Head of caudate nucleus (tissue), 42 donors: Measurements from ENCODE around the gene SYNPO.

Experiments used
- DNase-seq, 42 donors: peaks; one replicate each; pipeline versions ENCODE4 v3.0.0 to v3.0.0-alpha.2; 2020 to 2021; ENCODE audit warnings: mixed read lengths in 7 of 42
- intact Hi-C: fragments of 100-400 bp; cut with DNase I; formaldehyde crosslinking; loops from one replicate; pipeline ENCODE4 v1.15.0; 2022

The SYNPO gene

GRCh38 chr5:150649108-150650020 lies 8.9 kb downstream of the SYNPO start:
- intact Hi-C loops: loop anchor here (5.0 to 10.0 kb wide), 2 partner anchors 48 to 195 kb away; no protein-coding TSS in a partner anchor
- no peak for DNase-seq

DNA sequence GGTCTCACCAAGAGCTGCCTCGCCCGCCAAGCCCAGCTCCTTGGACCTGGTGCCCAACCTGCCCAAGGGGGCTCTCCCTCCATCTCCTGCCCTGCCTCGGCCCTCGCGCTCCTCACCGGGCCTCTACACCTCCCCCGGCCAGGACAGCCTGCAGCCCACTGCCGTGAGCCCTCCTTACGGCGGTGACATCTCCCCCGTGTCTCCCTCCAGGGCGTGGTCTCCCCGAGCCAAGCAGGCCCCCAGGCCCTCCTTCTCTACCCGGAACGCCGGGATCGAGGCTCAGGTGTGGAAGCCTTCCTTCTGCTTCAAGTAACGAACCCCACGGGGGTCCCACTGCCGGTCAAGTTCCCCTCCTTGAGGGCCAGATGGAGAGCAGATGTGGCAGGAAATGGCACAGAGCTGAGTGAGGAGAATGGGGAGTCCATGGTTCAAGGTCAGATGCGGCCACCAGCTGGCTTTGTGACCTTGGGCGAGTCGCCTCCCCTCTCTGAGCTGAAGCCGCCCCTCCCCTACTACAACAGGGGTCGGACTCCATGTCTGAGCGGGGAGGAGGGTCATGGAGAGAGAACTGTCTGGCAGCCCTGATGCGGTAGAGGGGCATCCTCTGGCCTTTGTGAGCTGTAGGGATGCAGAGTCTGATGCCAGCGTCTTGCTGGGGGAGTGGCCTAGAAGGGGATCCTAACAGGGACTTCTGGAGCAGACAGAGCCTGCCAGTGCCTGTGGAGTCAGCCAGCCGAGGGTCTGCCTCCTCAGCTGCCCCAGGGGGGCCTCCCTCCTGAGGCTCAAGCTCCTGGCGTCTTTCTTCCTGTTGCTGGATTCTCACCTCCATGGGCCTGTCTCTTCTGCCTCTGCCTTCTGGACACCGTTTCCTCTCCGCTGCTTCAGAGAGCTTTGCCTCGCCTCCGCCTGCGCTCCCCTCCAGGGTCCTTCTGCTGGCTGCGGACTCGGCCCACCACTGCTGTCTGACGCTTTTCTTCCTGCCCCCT lies 9.9 kb downstream of the SYNPO start:
- intact Hi-C loops: loop anchor here (5.0 to 10.0 kb wide), 2 partner anchors 47 to 196 kb away; no protein-coding TSS in a partner anchor
- no peak for DNase-seq

- intact Hi-C loops: loop anchor here (5.0 to 10.0 kb wide), 2 partner anchors 46 to 197 kb away; no protein-coding TSS in a partner anchor
- no peak for DNase-seq
Observed at GRCh38 chr5:150651382-150651781, 10.9 kb downstream of the SYNPO start.

GRCh38 chr5:150651924-150652671 lies 11.6 kb downstream of the SYNPO start:
- DNase-seq: peak in 5 of 42 donors; percentile 45 to 73 (median 56)
- intact Hi-C loops: loop anchor here (5.0 to 10.0 kb wide), 2 partner anchors 45 to 197 kb away; no protein-coding TSS in a partner anchor

DNA sequence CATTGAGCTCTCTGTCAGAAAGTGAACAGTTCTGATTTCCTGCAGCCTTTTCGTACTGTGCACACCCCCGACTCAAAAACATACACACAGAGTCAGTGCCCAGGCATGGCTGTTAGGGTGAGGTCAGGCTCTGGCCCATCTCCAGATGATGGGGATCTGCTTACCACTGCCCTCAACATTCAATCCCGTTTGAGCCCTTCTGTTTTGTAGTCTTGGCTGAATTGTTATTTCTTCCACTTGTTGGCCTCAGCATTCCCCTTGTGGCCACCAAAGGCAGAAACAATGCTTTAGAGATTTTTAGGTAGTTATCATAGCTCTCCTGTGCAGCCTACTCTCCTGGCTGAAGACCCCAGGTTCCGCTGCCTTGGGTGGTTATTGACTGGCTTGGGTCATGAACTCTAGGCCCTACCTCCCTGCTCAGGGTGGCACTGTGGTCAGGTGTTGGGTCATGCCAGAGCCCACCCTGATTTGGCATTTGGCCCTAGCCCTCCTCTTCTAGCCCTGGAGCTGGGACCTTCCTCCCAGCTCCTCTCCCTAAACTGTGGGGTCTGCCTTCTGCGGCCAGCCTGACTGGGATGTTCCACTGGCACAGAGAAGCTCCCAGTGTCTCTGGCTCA lies 12.8 kb downstream of the SYNPO start:
- intact Hi-C loops: loop anchor here (5.0 to 10.0 kb wide), 2 partner anchors 44 to 198 kb away; no protein-coding TSS in a partner anchor
- DNase-seq: no peak

DNA sequence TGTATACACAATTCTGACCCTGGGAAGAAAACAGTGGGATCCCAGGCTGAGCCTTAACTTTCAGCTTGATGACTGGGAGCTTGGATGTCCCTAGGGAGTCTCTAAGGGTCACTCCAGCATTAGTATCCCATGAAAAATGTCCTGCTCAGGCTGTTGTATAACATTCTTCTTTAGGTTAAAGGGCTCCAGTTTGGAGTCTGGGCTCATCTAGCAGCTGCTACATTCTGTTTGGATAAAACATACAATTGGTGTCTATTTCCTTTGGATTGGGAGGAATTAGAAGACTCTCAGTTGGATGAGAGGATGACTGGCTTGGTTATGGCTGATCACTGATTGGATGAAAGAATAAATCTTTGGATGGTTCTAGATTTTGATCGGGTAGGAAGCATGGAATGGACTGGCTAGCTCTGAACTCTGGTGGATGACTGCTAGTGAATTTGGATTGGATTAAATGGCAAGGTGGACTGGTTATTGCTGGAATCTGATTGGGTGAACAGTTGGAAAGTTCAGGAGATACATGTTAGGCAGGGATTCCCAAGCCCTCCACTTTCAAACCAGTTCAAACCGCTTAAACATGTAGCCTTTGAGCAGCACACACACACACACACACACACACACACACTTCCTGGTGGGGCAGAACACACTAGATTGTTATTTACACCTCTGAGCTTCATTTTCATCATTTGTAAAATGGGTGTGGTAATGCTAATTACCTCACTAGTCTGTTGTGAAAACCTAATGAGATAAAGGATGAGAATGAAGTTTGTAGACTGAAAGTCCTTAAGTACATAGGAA lies 13.5 kb downstream of the SYNPO start:
- DNase-seq: no peak
- intact Hi-C loops: loop anchor here (5.0 to 10.0 kb wide), 2 partner anchors 43 to 199 kb away; no protein-coding TSS in a partner anchor

DNA sequence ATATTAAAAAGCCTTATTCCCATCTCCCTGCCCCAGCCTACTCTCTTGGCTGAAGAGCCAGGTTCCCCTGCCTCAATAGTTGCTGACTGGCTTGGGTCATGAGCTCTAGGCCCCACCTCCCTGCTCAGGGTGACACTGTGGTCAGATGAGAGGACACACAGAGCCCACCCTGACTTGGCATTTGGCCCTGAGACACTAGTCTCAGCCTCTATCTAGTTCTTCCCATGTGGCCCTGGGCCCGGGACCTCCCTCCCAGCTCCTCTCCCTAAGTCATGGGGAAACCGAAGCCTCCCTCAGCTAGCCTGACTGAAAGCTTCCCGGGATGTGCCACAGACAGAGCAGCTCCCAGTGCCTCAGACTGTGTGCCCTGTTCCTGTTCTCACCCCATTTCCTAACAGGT lies 14.8 kb downstream of the SYNPO start:
- peak in 1 of 42 donors; percentile 10 for DNase-seq
- intact Hi-C loops: loop anchor here (5.0 to 10.0 kb wide), 2 partner anchors 93 to 200 kb away; no protein-coding TSS in a partner anchor

DNA sequence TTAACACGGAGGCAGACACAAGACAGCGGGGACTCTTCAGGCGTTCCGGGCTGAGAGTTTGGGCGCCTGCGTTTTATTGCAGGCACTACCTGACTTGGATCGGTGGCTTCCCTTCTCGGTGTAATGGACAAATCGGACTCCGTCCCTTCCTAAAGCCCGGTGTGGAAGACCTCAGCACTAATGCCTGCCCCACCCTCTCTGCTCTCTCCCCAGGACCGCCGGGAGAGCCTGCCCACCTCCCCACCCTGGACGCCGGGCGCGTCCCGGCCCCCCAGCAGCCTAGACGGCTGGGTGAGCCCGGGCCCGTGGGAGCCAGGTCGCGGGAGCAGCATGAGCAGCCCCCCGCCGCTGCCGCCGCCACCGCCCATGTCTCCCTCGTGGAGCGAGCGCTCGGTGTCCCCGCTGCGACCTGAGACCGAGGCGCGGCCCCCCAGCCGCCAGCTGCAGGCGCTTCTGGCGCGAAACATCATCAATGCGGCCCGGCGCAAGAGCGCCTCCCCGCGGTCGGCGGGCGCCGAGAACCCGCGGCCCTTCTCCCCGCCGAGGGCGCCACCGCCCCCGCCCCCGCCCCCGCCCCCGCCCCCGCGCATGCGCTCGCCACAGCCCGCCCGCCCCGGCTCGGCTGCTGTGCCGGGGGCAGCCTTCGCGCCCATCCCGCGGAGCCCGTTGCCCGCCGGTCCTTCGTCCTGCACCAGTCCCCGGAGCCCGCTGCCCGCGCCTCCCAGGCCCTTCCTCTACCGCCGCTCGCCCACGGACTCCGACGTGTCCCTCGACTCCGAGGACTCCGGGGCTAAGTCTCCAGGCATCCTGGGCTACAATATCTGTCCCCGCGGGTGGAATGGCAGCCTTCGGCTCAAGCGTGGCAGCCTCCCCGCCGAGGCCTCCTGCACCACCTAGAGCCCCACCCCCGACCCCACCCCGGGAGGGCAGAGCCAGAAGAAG lies 16.0 kb downstream of the SYNPO start:
- peak in 41 of 42 donors; percentile 29 to 88 (median 76) for DNase-seq
- intact Hi-C loops: loop anchor here (5.0 to 10.0 kb wide), 2 partner anchors 94 to 202 kb away; no protein-coding TSS in a partner anchor

GRCh38 chr5:150658121-150658520 lies 17.7 kb downstream of the SYNPO start:
- intact Hi-C loops: loop anchor here (5.0 to 10.0 kb wide), 2 partner anchors 96 to 203 kb away; no protein-coding TSS in a partner anchor

GRCh38 chr5:150658699-150659265 lies 18.3 kb downstream of the SYNPO start:
- DNase-seq: peak in 4 of 42 donors; percentile 11 to 21 (median 13)
- intact Hi-C loops: loop anchor here (5.0 to 10.0 kb wide), 2 partner anchors 96 to 204 kb away; no protein-coding TSS in a partner anchor

More at GRCh38 chr5:150658121-150658520, 17.7 kb downstream of the SYNPO start:
- peak in 1 of 42 donors; percentile 16 for DNase-seq

DNA sequence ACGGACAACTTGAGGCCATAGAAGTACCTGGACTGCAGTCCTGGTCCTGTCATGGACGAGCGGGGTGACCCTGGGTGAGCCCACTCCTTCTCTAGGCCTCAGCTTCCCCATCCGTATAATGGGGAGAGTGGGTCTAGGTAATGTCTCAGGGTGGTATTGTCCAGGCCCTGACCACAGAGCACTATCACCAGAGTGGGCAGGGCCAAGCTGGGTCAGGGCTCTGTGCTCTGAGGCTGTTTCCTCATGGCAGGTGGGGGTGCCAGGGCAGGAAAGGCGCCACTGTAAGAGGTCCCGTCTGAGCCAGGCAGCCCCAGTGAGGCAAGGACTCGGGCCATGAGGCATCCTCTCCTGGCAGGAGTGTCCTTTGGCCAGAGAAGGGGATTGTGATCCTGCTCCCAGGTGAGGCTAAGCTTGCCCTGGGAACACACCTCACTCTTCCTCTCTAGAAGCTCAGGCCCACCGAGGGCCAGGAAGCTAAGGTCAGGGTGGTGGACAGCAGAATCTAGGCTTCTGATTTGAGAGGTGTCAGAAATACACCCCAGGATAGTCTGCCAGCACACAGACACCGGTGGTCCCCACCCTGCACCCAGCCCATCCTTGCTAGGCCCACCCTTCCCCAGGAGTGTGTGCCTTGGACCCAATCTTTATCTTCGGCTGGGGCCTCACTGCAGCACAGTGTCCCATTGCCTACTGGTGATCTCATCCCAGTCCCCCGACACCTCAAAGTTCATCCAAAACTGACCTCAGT lies 19.1 kb downstream of the SYNPO start:
- peak in 5 of 42 donors; percentile 9 to 34 (median 14) for DNase-seq
- intact Hi-C loops: loop anchor here (5.0 to 10.0 kb wide), 2 partner anchors 97 to 205 kb away; no protein-coding TSS in a partner anchor

- intact Hi-C loops: no loop called here
- DNase-seq: peak in 3 of 42 donors; percentile 0 to 31 (median 4)
Observed at GRCh38 chr5:150660108-150660831, 19.8 kb downstream of the SYNPO start.

- intact Hi-C loops: no loop called here
- peak in 1 of 42 donors; percentile 25 for DNase-seq
Observed at GRCh38 chr5:150661086-150661485, 20.6 kb downstream of the SYNPO start, which contains the start of gene MYOZ3. MYOZ3 (plus strand) TSS chr5:150661251; CDS start chr5:150662942, 1,691 bp downstream.
